Motor neuron (in vitro differentiated cells): ENCODE results near the gene BARHL1. TPM values are rescaled to one million over a fixed set of nuclear protein-coding genes. Genes with fewer than 3 reads are reported as not detected.
A peak's percentile ranks its signal among the peaks of the same experiment; 100 is the strongest.

Experiments
- ATAC-seq, 8 experiments: fragments of 200-7000 bp; cut with Tn5 transposase; replicated peaks in 6 of 8; 2 replicates each; pipeline ENCODE4 v1.8.0; 2021; ENCODE audit warnings: mild to moderate bottlenecking in 8 of 8, moderate library complexity in 8 of 8
- H3K27ac ChIP-seq, 2 donors: fragments of 250-450 bp; sonication (Bioruptor Pico); 2 replicates each; pipeline ENCODE4 v1.9.0; 2021; ENCODE audit warnings: antibody characterized with exemption in 2 of 2, mild to moderate bottlenecking in 2 of 2, moderate library complexity in 1 of 2
- H3K4me1 ChIP-seq, 2 donors: fragments of 250-450 bp; sonication (Bioruptor Pico); replicated peaks in 1 of 2; 2 replicates each; pipeline ENCODE4 v1.6.1; 2021; ENCODE audit warnings: antibody characterized with exemption in 2 of 2, mild to moderate bottlenecking in 2 of 2, moderate library complexity in 1 of 2
- H3K4me3 ChIP-seq, 5 donors: fragments of 250-450 bp; sonication (Bioruptor Pico); 2 replicates each; pipeline ENCODE4 v1.9.0; 2021; ENCODE audit warnings: antibody characterized with exemption in 5 of 5, mild to moderate bottlenecking in 5 of 5, moderate library complexity in 4 of 5
- WGBS, 10 experiments: fragments of 450-650 bp; shearing (Covaris generic); methylation state at CpG; one replicate each; pipeline ENCODE4 v1.0.0; 2022; 5-methylcytosine and 5-hydroxymethylcytosine counted together
- in situ Hi-C, 9 experiments: fragments of 400-800 bp; cut with MboI; loops; one replicate each; pipeline ENCODE4 v1.15.0; 2021; ENCODE audit warnings: low sequenced_read_pairs in 9 of 9, low pct_unique_long_range_greater_than_20kb in 2 of 9; ENCODE audit not compliant: unreplicated experiment in 9 of 9
- total RNA-seq, 8 experiments: library from RNA; unstranded; fragments of 300-600 nt; gene quantifications; 2 replicates each; pipeline versions ENCODE4 v1.2.3 to v1.2.4, GENCODE V29; 2022

Gene BARHL1
- total RNA-seq, 8 experiments from 2014 or later: 0.14 to 0.80 (median 0.40) TPM; not detected in 3

DNA sequence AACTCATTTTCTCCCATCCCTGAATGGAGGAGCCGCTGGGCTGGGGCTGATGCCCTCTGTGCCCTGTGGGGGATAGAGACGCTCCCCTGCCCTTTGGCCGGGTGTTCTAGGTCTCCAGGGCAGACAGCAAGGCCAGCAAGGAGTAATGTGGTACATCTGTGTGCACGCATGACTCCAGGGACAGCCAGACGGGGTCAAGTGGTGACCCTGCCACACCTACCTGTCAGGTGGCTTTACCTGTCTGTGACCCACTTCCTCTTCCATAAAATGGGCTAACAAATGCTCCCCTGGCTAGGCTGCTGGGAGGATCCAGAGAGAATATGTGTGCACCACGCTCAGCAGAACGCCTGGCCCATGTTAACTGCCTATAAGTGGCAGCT lies 35.4 kb upstream of the BARHL1 start:
- 40 to 80% (median 43%) methylated on average over 1 to 2 of the region's 7 CpGs; no CpG with 5 or more reads in 7 of the 10 experiments for WGBS, 10 experiments
- Histone ChIP-seq H3K27ac (peak overlapping the region in 1 of 2 donors; percentile 23), H3K4me1 (peaks cover 62 to 67% of the 10 kb centered on the region in 2 donors), H3K4me3 (no peak overlapping the region)
- in situ Hi-C loops: no loop called here
- ATAC-seq: no peak

- WGBS, 10 experiments: 33 to 100% (median 76%) methylated on average over 1 to 7 of the region's 13 CpGs; no CpG with 5 or more reads in 5 of the 10 experiments
Measured at GRCh38 chr9:132547436-132547835, 35.0 kb upstream of the BARHL1 start.

GRCh38 chr9:132547976-132548730 lies 34.3 kb upstream of the BARHL1 start:
- H3K4me3 ChIP-seq: no peak overlapping the region
- peak in 7 of 8 experiments; percentile 13 to 85 (median 33) for ATAC-seq
- in situ Hi-C loops: no loop called here
- WGBS, 10 experiments: 33 to 100% (median 83%) methylated on average over 1 to 7 of the region's 21 CpGs; no CpG with 5 or more reads in 3 of the 10 experiments
- H3K4me1 ChIP-seq: peaks cover 62 to 67% of the 10 kb centered on the region in 2 donors
- H3K27ac ChIP-seq: peak overlapping the region; percentile 61 to 80

More at GRCh38 chr9:132547436-132547835, 35.0 kb upstream of the BARHL1 start:
- H3K4me3 ChIP-seq: no peak overlapping the region
- in situ Hi-C loops: no loop called here
- ATAC-seq: no peak
- peaks cover 62 to 67% of the 10 kb centered on the region in 2 donors for H3K4me1 ChIP-seq
- H3K27ac ChIP-seq: peak overlapping the region in 1 of 2 donors; percentile 80

DNA sequence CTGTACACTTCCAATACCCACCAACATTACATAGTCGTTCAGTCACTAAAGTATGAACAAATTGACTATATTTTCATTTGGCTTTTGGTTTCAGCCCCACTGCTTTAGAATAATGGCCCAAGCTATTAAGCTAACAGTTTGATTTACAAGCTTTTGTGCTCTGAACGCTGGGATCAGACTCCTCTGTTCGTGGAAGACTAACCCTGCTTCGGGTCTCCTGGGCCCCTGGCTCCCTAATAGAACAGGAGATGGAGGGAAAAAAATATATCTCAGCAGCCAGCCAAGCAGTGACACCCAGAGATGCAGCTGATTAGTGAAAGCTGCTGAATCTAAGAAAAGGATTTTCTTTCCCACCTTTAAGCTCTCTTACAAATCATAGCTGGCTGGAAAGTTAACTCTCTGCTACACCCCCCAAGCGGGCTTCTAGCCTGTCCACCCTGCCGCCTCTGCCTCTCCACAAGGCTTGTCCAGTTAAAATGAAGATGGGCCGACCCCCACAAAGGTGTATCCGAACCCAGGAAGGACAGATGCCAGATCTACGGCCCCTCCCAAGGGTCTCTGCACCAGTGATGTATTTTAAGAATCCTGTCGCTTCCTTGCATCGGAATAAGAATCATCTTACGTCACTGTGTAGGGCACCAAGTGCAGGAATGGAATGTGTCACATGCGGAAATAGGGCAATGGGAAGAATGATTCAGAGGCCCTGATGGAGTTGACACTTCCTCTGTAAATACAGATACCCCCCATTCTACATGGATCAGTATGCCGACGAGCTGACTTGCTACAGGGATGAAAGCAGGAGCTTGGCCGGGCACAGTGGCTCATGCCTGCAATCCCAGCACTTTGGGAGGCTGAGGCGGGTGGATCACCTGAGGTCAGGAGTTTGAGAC lies 33.4 kb upstream of the BARHL1 start:
- in situ Hi-C loops: no loop called here
- peak in 6 of 8 experiments; percentile 10 to 65 (median 54) for ATAC-seq
- 5 to 100% (median 42%) methylated on average over 1 to 13 of the region's 17 CpGs; no CpG with 5 or more reads in 2 of the 10 experiments for WGBS, 10 experiments
- Histone ChIP-seq H3K27ac (peak overlapping the region; percentile 61 to 80), H3K4me1 (peaks cover 56 to 62% of the 10 kb centered on the region in 2 donors), H3K4me3 (no peak overlapping the region)

DNA sequence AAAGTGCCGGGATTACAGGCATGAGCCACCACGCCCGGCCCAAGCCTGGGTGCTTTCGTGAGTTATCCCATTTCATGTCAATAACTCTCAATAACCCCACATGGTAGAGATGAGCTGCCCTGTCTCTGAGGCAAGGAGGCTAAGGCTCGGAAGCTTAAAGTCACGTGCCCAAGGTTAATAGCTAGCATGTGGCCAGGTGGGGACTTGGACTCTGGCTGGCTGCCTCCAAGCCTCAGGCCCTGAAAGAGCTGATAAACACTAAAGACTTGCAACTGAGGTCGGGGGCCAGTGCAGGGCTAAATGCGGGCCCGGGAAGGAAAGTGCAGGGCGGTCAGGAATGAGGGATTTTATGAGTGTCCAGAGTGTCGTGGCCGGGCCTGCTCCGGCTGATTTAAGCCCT lies 30.9 kb upstream of the BARHL1 start:
- no peak overlapping the region for H3K4me3 ChIP-seq
- in situ Hi-C loops: no loop called here
- H3K27ac ChIP-seq: no peak overlapping the region
- ATAC-seq: no peak
- WGBS, 10 experiments: 88 to 96% (median 93%) methylated on average over 3 to 5 of the region's 13 CpGs; no CpG with 5 or more reads in 6 of the 10 experiments
- peaks cover 55 to 60% of the 10 kb centered on the region in 2 donors for H3K4me1 ChIP-seq

GRCh38 chr9:132552041-132552440 lies 30.4 kb upstream of the BARHL1 start:
- 0 to 92% (median 75%) methylated on average over 1 to 11 of the region's 12 CpGs; no CpG with 5 or more reads in 4 of the 10 experiments for WGBS, 10 experiments
- no peak overlapping the region for H3K27ac ChIP-seq
- in situ Hi-C loops: no loop called here
- no peak for ATAC-seq
- no peak overlapping the region for H3K4me3 ChIP-seq
- H3K4me1 ChIP-seq: peaks cover 54 to 60% of the 10 kb centered on the region in 2 donors

DNA sequence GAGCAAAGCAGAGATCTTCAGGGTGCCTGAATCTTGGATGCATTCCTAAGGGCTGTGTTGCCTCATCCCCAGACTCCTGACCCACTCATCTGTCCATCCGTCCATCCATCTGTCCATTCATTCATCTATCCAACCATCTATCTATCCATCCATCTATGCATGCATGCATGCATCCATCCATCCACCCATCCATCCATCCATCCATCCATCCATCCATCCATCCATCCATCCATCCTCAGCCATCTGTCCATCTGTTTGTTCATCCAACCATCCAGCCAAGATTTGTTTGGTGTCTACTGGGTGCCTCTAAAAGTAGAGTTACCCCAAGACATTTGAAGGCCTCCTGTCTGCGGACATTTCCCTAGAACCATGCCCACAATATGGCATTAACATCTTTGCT lies 27.7 kb upstream of the BARHL1 start:
- Histone ChIP-seq H3K4me3 (no peak overlapping the region), H3K4me1 (peaks cover 29 to 36% of the 10 kb centered on the region in 2 donors), H3K27ac (no peak overlapping the region)
- in situ Hi-C loops: no loop called here
- 0 to 100% (median 100%) methylated on average over 1 to 2 of the region's 2 CpGs; no CpG with 5 or more reads in 3 of the 10 experiments for WGBS, 10 experiments
- no peak for ATAC-seq

- Histone ChIP-seq H3K4me3 (no peak overlapping the region), H3K27ac (peak overlapping the region in 1 of 2 donors; percentile 51), H3K4me1 (peaks cover 30 to 39% of the 10 kb centered on the region in 2 donors)
- in situ Hi-C loops: no loop called here
- peak in 4 of 8 experiments; percentile 18 to 44 (median 33) for ATAC-seq
- WGBS, 10 experiments: 50 to 93% (median 89%) methylated on average over 1 to 7 of the region's 8 CpGs; no CpG with 5 or more reads in 5 of the 10 experiments
Measured at GRCh38 chr9:132555528-132555927, 26.9 kb upstream of the BARHL1 start.

GRCh38 chr9:132556235-132556634 lies 26.2 kb upstream of the BARHL1 start:
- Histone ChIP-seq H3K4me1 (peaks cover 37 to 46% of the 10 kb centered on the region in 2 donors), H3K27ac (peak overlapping the region in 1 of 2 donors; percentile 51), H3K4me3 (no peak overlapping the region)
- in situ Hi-C loops: no loop called here
- peak in 5 of 8 experiments; percentile 16 to 56 (median 35) for ATAC-seq
- 0 to 50% (median 27%) methylated on average over 1 to 2 of the region's 6 CpGs; no CpG with 5 or more reads in 5 of the 10 experiments for WGBS, 10 experiments

GRCh38 chr9:132556714-132557113 lies 25.7 kb upstream of the BARHL1 start:
- Histone ChIP-seq H3K27ac (peak overlapping the region in 1 of 2 donors; percentile 51), H3K4me1 (peaks cover 40 to 49% of the 10 kb centered on the region in 2 donors), H3K4me3 (no peak overlapping the region)
- in situ Hi-C loops: no loop called here
- ATAC-seq: peak in 5 of 8 experiments; percentile 25 to 51 (median 31)
- 0 to 75% (median 31%) methylated on average over 1 to 14 of the region's 26 CpGs; no CpG with 5 or more reads in 2 of the 10 experiments for WGBS, 10 experiments

DNA sequence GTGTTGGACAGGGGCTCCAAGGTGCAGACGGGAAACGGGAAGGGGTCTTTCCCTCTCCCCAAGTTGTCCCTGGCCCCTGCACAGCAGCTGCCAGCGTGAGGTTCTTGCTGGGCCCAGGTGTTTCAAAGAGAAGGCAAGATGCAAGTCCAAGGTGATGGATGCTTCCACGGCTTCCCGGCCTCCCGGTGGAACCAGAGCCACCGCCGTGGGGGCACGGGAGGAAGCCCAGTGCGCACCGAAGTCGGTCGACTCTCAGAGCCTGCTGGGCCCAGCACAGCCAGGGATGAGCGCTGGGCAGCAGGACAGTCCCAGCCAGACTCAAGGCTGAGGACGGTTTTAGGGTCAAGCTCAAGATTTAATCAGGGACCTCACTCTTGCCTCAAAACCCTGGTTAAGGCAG lies 25.2 kb upstream of the BARHL1 start:
- in situ Hi-C loops: no loop called here
- peak in 1 of 8 experiments; percentile 15 for ATAC-seq
- H3K4me1 ChIP-seq: peaks cover 44 to 51% of the 10 kb centered on the region in 2 donors
- WGBS, 10 experiments: 40 to 80% (median 65%) methylated on average over 1 to 12 of the region's 15 CpGs; no CpG with 5 or more reads in 6 of the 10 experiments
- H3K4me3 ChIP-seq: no peak overlapping the region
- no peak overlapping the region for H3K27ac ChIP-seq

- in situ Hi-C loops: no loop called here
- Histone ChIP-seq H3K4me3 (no peak overlapping the region), H3K4me1 (peaks cover 52 to 59% of the 10 kb centered on the region in 2 donors), H3K27ac (no peak overlapping the region)
- no peak for ATAC-seq
- 28 to 100% (median 89%) methylated on average over 1 to 2 of the region's 2 CpGs; no CpG with 5 or more reads in 2 of the 10 experiments for WGBS, 10 experiments
Measured at GRCh38 chr9:132559711-132560110, 22.7 kb upstream of the BARHL1 start.
